Measurements from ENCODE around the gene NLGN1. TPM values are rescaled to one million over a fixed set of nuclear protein-coding genes. Genes with fewer than 3 reads are reported as not detected.
A peak's percentile ranks its signal among the peaks of the same experiment; 100 is the strongest.
"Not testable (repeated sequence)": the region's sequence is repeated elsewhere in the genome, so short reads cannot be mapped to it uniquely, and the experiment has no call there.

NLGN1 gene
- polyA plus RNA-seq, 6 donors from 2014 or later = not detected

GRCh38 chr3:174218016-174218415 lies 820.5 kb downstream of the NLGN1 start:
- DNase-seq = no peak
- H3K9me3 Mint-ChIP-seq = peaks cover 0 to 6% (median 0%) of the 10 kb centered on the region in 7 donors
- H3K36me3 Mint-ChIP-seq = no peaks in the 10 kb centered on the region
- H3K4me3 Mint-ChIP-seq = no peak overlapping the region
- no peaks in the 10 kb centered on the region for H3K4me1 Mint-ChIP-seq
- H3K27ac Mint-ChIP-seq = no peak overlapping the region
- ATAC-seq (ENCODE audit: low read depth in 2 of 2) = no peak
- H3K27me3 Mint-ChIP-seq = no peaks in the 10 kb centered on the region

- Mint-ChIP-seq H3K36me3 (no peaks in the 10 kb centered on the region), H3K9me3 (peaks cover 0 to 9% (median 2%) of the 10 kb centered on the region in 7 donors), H3K4me1 (no peaks in the 10 kb centered on the region), H3K27ac (no peak overlapping the region), H3K27me3 (no peaks in the 10 kb centered on the region), H3K4me3 (no peak overlapping the region)
- no peak for DNase-seq
- no peak for ATAC-seq (ENCODE audit: low read depth in 2 of 2)
These were observed 822.2 kb downstream of the NLGN1 start for GRCh38 chr3:174219738-174220137.

GRCh38 chr3:174220775-174221554 lies 823.4 kb downstream of the NLGN1 start:
- Mint-ChIP-seq H3K4me1 (no peaks in the 10 kb centered on the region), H3K27ac (no peak overlapping the region), H3K27me3 (no peaks in the 10 kb centered on the region), H3K9me3 (peaks cover 0 to 9% (median 0%) of the 10 kb centered on the region in 7 donors), H3K4me3 (no peak overlapping the region), H3K36me3 (no peaks in the 10 kb centered on the region)
- no peak for DNase-seq
- no peak for ATAC-seq (ENCODE audit: low read depth in 2 of 2)

- Mint-ChIP-seq H3K9me3 (peaks cover 0 to 9% (median 0%) of the 10 kb centered on the region in 7 donors), H3K27ac (no peak overlapping the region), H3K4me3 (peak overlapping the region in 1 of 8 donors; percentile 18), H3K36me3 (no peaks in the 10 kb centered on the region), H3K4me1 (no peaks in the 10 kb centered on the region), H3K27me3 (no peaks in the 10 kb centered on the region)
- ATAC-seq (ENCODE audit: low read depth in 2 of 2) = no peak
- DNase-seq = no peak
These were observed 825.5 kb downstream of the NLGN1 start for GRCh38 chr3:174223042-174223441.

GRCh38 chr3:174223626-174224025 lies 826.1 kb downstream of the NLGN1 start:
- H3K36me3 Mint-ChIP-seq = no peaks in the 10 kb centered on the region
- no peak for ATAC-seq (ENCODE audit: low read depth in 2 of 2)
- no peak overlapping the region for H3K4me3 Mint-ChIP-seq
- peaks cover 0 to 9% (median 0%) of the 10 kb centered on the region in 7 donors for H3K9me3 Mint-ChIP-seq
- H3K27me3 Mint-ChIP-seq = no peaks in the 10 kb centered on the region
- no peaks in the 10 kb centered on the region for H3K4me1 Mint-ChIP-seq
- DNase-seq = no peak
- H3K27ac Mint-ChIP-seq = no peak overlapping the region

- DNase-seq (no peak), ATAC-seq (ENCODE audit: low read depth in 2 of 2) (no peak)
- peaks cover 0 to 11% (median 5%) of the 10 kb centered on the region in 7 donors for H3K9me3 Mint-ChIP-seq
- no peaks in the 10 kb centered on the region for H3K4me1 Mint-ChIP-seq
- H3K4me3 Mint-ChIP-seq = no peak overlapping the region
- no peak overlapping the region for H3K27ac Mint-ChIP-seq
- H3K27me3 Mint-ChIP-seq = no peaks in the 10 kb centered on the region
- H3K36me3 Mint-ChIP-seq = no peaks in the 10 kb centered on the region
These were observed 832.4 kb downstream of the NLGN1 start for GRCh38 chr3:174229916-174230315.

- ATAC-seq (ENCODE audit: low read depth in 2 of 2); H3K27me3 Mint-ChIP-seq; H3K36me3 Mint-ChIP-seq; DNase-seq; H3K27ac Mint-ChIP-seq; H3K4me3 Mint-ChIP-seq; H3K4me1 Mint-ChIP-seq: not testable (repeated sequence)
- peaks cover 0 to 11% (median 5%) of the 10 kb centered on the region in 7 donors for H3K9me3 Mint-ChIP-seq
These were observed 834.6 kb downstream of the NLGN1 start for GRCh38 chr3:174232028-174232657.

- DNase-seq (no peak), ATAC-seq (ENCODE audit: low read depth in 2 of 2) (no peak)
- H3K27me3 Mint-ChIP-seq = no peaks in the 10 kb centered on the region
- H3K27ac Mint-ChIP-seq = no peak overlapping the region
- H3K9me3 Mint-ChIP-seq = peaks cover 0 to 11% (median 5%) of the 10 kb centered on the region in 7 donors
- no peaks in the 10 kb centered on the region for H3K36me3 Mint-ChIP-seq
- H3K4me3 Mint-ChIP-seq = no peak overlapping the region
- H3K4me1 Mint-ChIP-seq = no peaks in the 10 kb centered on the region
These were observed 835.3 kb downstream of the NLGN1 start for GRCh38 chr3:174232658-174233429.

GRCh38 chr3:174233511-174233910 lies 836.0 kb downstream of the NLGN1 start:
- no peaks in the 10 kb centered on the region for H3K36me3 Mint-ChIP-seq
- ATAC-seq (ENCODE audit: low read depth in 2 of 2) = no peak
- no peak overlapping the region for H3K27ac Mint-ChIP-seq
- H3K4me3 Mint-ChIP-seq = no peak overlapping the region
- no peaks in the 10 kb centered on the region for H3K4me1 Mint-ChIP-seq
- no peak for DNase-seq
- peaks cover 0 to 11% (median 6%) of the 10 kb centered on the region in 7 donors for H3K9me3 Mint-ChIP-seq
- H3K27me3 Mint-ChIP-seq = no peaks in the 10 kb centered on the region

- Mint-ChIP-seq H3K4me1 (no peaks in the 10 kb centered on the region), H3K36me3 (no peaks in the 10 kb centered on the region), H3K27ac (no peak overlapping the region), H3K9me3 (peaks cover 0 to 7% (median 2%) of the 10 kb centered on the region in 7 donors), H3K4me3 (no peak overlapping the region), H3K27me3 (no peaks in the 10 kb centered on the region)
- DNase-seq (no peak), ATAC-seq (ENCODE audit: low read depth in 2 of 2) (no peak)
These were observed 844.9 kb downstream of the NLGN1 start for GRCh38 chr3:174242311-174243041.

- no peak for ATAC-seq (ENCODE audit: low read depth in 2 of 2)
- Mint-ChIP-seq H3K27ac (no peak overlapping the region), H3K9me3 (peaks cover 0 to 7% (median 0%) of the 10 kb centered on the region in 7 donors), H3K4me3 (no peak overlapping the region), H3K36me3 (no peaks in the 10 kb centered on the region), H3K4me1 (no peaks in the 10 kb centered on the region), H3K27me3 (no peaks in the 10 kb centered on the region)
- no peak for DNase-seq
These were observed 845.6 kb downstream of the NLGN1 start for GRCh38 chr3:174243171-174243570.

GRCh38 chr3:174247687-174248152 lies 850.2 kb downstream of the NLGN1 start:
- no peak for ATAC-seq (ENCODE audit: low read depth in 2 of 2)

GRCh38 chr3:174251681-174252080 lies 854.1 kb downstream of the NLGN1 start:
- no peak overlapping the region for H3K4me3 Mint-ChIP-seq
- no peak overlapping the region for H3K27ac Mint-ChIP-seq
- no peaks in the 10 kb centered on the region for H3K4me1 Mint-ChIP-seq
- no peak for DNase-seq
- peaks cover 0 to 5% (median 0%) of the 10 kb centered on the region in 7 donors for H3K9me3 Mint-ChIP-seq
- no peaks in the 10 kb centered on the region for H3K36me3 Mint-ChIP-seq
- no peaks in the 10 kb centered on the region for H3K27me3 Mint-ChIP-seq
- ATAC-seq (ENCODE audit: low read depth in 2 of 2) = no peak

More at GRCh38 chr3:174247687-174248152, 850.2 kb downstream of the NLGN1 start:
- Mint-ChIP-seq H3K4me3 (no peak overlapping the region), H3K4me1 (no peaks in the 10 kb centered on the region), H3K36me3 (no peaks in the 10 kb centered on the region), H3K9me3 (peaks cover 0 to 2% (median 0%) of the 10 kb centered on the region in 7 donors), H3K27ac (no peak overlapping the region), H3K27me3 (no peaks in the 10 kb centered on the region)
- no peak for DNase-seq
